HG02763 (cell line): ENCODE data around the gene NECTIN4.
A peak's percentile ranks its signal among the peaks of the same experiment; 100 is the strongest.

ENCODE experiments used
- ATAC-seq: cut with Tn5 transposase; IDR thresholded peaks from one replicate; pipeline ENCODE4 v1.9.1; 2021; ENCODE audit warnings: mild to moderate bottlenecking, moderate library complexity; ENCODE audit not compliant: unreplicated experiment

NECTIN4 gene

DNA sequence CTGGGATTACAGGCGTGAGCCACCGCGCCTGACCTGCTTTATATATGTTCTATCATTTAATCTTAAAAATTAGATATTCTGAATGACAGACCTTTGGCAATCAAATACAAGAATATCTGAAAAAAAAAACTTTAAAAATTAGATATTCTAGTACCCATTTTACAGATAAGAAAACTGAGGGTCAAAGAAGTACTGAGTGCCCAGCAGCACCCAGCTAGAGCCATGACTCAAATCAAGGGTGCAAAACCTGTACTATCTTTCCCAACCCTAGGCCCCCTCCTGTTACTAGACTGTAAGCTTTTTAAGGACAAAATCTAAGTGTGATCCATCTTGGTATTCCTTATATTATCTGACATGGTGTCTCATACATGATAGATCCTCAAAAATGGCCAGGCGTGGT lies 27.9 kb downstream of the NECTIN4 start:
- no peak for ATAC-seq

DNA sequence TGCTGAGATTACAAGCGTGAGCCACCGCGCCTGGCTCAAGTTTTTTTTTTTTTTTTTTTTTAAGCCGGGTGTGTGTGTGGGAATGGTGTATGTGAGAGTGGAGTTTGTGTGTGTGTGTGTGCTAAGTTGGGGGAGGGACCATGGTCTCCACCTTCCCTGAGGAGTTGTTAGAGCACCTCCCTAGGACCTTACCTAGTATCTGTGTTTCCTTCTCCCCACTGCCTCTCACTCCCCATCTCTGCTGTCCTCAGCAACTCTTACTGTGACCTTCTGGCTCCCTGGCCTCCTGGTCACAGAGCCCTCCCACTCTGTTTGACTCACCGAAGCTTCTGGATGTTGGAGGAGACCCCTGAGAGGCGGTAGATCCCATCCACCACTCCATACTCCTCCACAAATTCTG lies 30.1 kb downstream of the NECTIN4 start:
- ATAC-seq = no peak

DNA sequence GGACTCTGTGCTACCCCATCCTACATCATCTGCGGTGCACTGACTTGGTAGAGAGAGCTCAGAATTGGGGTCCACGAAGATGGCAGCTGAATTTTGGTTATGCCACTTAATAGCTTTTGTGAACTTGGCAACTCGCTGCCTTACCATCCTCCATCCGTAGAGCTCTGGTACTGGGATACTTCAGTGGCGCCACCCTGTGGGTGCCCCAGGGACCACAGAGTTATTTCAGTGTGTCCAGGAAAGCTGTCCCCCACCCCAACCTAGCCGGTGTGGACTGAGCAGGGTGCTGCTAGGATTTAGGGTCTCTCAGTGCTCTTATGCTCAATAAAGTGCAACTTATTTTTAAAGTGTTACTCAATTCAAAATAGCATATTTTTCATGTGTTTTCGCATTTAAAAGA lies 34.6 kb downstream of the NECTIN4 start:
- no peak for ATAC-seq

DNA sequence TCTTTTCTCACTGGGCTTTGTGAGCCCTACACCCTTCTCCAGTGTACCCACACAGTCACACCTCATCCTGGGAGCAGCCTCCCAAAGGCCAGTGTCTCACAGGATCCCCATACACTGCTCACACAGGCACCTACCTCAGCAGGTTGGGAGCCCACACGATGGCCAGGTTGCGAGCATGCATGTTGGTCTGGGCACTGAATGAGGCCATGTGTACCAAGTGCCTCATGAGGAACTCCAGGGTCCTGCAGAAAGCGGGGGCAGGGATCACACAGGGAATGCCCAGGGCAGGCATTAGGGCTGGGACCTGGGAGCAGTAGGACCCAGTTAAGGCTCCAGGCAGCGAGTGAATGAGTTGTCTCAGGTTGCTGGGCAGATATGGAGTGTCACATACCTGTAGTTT lies 35.1 kb downstream of the NECTIN4 start:
- no peak for ATAC-seq

DNA sequence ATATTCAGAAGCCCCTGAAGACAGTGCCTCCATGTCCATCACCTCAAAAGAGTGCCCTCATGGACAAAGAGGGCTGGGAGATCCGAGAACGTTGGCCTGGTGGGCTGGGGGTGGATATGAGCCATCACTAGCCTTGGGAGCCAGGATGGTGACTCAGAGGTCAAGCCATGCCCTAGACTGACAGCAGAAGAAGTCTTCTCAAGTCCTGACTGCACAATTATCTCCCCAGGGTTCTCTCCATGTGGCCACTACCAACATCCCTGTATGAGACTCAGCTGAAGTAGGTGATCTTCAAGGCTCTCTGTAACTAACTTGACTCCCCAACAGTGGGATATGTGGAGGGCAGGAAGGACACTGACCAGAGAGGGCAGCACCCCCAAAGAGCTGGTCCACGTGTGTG lies 36.5 kb downstream of the NECTIN4 start:
- no peak for ATAC-seq

DNA sequence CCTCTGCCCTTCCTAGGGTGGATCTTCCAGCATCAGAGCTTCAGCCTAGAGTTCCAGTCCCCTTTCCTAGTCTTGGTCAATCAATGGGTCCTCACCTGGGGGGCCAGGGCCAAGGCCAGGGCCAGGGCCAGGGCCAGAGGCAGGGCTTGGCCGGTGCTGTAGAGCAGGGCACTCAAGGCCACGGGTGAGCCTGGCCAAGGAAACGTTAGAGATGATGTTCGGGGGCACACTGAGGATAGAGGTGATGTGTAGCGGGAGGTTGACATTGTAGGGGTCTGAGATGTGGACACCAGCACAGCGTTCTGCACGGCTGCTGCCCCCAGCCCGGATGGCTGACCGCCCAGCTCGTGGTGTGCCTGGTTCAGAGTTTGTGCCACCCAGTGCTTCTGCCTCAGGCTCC lies 38.1 kb downstream of the NECTIN4 start:
- no peak for ATAC-seq

DNA sequence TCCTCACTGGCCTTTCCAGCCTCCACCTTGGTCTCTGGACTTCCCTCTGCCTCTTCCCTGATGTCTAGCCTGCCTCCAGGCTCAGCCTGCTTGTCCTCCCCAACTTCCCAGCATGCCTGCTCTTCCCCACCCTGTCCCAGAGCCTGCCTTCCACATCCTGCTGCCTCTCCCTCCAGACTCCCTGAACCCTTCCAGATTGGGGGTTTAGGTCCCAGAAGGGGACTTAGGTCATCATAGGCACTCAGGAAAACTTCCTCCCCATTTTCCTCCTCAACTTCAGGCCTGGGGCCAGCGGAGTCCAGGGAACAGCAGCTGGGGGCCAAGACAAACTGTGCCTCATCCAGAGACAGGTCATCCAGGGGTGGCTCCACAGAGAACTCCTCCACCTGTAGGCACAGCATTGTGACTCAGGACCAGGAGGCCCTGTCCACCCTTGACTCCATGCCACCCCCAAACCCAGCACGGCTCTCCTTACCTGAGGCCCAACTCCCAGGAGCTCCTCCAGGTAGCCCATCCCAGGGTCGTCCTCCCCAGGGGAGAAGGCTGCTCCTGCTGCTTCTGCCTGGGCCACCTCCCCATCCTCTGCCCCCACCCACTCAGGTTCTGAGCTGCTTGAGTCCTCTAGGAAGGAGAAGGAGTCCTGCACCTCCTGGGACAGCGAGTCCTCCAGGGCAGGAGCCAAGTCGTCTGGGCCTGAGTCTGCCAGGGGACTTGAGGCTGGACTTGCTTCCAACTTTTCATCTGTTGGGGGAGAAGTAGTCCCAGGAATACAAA lies 40.2 kb downstream of the NECTIN4 start:
- no peak for ATAC-seq

DNA sequence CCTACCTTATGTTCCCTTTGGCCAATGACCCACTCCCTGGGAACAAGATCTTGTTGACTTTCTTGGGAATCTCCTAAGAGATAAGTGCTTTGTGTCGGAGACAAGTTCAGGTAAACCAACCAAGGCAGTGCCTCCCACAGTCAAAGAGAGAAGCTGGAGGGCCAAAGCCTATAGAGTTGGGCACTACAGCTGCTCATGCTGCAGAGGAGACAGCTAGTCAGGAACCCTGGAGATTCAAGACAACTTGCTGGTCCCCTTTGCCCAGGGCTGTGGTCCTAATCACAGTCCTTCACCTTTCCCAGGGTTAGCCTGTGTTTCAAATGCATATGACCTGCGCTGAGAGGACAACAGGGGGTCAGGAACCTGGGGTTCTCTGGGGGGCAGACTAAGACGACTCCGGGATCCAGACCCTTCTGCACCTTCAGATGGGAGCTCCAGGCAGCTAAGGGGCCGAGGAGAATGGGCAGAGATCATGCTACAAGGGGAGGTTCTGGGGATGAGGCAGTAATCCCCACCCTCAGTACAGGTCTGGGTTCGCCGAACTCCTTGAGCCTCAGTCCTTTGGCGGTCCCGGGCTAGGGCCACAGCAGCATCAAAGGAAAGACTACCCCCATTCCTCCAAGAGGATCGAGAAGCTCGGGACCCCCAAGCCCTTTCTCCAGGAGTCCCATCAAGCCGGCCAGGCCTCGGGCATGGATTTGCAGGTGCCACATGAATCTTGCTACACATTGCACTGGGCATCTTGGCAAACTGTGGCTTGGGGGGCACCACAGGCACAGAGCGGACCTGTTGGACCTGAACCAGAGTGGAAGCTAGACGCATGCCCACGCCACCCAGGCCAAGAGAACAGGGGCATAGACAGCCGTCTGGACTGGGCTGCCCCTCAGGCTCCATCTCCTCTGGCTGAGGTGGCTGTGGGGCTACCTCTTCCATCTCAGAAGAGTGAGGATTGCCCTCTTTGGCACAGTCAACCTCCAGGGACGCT lies 41.6 kb downstream of the NECTIN4 start:
- no peak for ATAC-seq

DNA sequence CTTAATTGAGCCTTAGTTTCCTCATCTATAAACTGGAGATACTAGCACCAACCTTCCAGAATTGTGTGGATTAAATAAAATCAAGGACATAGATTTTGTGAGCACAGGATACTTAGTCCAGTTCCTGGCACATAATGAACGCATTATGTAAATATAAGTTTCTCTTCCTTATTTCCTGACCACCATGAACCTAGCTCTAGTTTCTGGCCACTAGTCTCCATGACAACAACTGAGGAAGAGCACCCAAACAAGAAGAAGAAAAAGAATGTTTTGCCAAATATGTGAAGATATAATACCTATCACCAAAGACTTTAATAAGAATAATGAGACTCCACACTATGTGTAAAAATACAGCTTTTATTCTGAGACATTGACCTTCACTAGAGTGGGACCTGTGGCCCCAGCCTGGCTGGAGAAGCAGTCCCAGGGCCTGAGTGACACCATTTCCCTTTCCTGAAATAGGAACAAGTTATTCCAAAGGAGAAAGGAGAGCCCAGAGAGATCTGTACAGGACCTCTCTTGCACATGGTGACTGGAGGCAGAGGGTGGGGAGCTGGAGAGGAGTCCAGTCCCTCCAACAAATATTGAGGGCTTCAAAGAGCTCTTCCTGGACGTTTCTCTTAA lies 42.6 kb downstream of the NECTIN4 start:
- ATAC-seq = peak; percentile 37

DNA sequence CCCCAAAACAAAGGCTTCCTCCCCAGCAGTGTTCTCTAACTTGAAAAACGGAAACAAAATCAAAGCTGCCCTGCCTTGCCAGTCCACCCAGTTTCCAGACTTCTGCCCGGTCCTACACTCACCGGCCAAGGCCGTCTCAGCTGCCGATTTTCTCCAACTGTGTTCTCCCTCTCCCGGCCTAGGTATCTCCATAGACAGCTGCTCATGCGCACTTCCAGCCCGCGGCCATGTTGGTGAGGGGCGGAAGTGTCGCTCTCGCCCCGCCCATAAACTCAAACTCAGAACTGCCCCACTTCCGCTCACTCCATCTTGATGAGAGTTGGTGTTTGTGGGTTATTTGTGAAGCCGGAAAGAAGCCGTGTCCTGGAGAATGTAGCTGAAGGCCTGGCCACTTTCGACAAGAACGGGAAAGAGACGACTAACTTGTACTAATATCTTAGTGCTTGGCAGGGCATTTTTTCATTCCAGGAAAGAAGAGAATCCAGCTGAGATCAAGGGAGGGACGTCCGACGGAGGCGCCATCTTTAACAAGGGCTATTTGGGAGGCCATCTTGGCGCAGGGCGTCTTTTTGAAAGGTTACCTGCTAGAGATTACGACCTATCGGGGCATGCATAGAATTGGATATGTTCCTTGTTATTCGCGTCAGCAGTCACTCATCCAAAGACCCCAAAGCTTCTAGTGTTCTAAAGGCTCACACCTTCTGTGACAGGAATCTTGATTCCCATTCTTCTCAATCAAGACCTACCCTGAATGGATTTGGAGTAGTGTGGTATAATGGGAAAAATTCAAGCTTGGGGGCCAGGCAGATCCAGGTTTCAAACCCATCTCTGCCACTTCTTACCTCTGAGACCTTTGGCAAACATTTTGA lies 43.4 kb downstream of the NECTIN4 start, which contains the start of gene USF1:
Gene USF1 (minus strand): TSS at position 242 of the 869 bp plus-strand sequence. CDS start 2,702 bp downstream, outside the sequence.
- ATAC-seq = peak; percentile 61

DNA sequence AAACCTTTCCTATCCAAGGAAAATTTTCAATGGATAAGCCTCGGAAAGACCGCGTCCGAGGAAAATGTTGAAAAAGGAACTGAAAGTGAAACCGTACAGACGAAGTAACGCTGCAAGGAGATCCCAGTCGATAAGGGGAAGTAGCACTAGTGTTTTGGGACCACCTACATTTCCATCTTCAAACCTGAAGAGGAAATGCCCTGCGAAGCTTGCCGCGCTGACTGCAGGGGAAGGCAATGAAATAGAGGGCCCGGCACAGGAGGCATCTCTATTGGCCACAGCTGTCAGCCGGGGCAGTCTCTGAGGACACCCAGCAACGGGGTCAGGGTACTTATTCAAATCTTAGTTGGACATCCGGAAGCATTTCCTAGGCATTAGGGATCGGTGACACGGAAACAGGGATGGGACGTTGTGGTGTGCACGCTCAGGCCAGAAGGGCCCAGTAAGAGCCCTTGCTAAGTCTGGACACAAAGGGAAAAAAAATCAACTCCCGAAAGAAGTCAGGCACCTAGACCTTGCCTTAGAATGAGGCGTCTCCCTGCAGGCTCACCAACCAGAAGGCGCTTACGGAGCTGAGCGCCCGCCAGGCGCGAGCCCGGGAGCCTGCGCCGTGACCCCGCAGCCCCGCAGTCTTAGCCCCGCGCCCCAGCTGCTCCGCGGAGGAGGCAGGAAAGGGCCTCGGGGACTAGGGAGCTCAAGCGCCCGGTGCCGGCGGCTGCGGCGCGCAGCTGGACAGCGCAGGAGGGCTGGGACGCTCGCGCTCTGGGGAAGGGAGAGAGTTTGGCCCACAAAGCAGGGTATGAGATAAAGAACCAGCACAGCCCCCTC lies 44.2 kb downstream of the NECTIN4 start:
- ATAC-seq = peak; percentile 29

DNA sequence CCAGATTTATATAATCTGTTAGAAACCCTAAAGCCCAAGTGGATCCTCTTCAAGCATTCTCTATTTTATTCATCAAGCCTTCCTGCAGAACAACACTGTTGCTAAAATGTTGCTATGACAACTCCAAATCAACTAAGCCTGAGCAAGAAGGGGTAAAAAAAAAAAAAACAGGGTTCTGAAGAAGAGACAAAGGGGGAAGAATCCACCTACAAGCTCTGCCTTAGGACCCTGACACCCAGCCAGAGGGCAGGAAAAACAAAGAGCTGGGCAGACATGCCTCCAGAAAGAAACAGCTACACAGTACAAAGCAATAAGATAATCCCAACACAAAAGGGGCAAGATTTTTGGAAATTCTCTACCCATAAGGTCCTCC lies 44.8 kb downstream of the NECTIN4 start:
- no peak for ATAC-seq

DNA sequence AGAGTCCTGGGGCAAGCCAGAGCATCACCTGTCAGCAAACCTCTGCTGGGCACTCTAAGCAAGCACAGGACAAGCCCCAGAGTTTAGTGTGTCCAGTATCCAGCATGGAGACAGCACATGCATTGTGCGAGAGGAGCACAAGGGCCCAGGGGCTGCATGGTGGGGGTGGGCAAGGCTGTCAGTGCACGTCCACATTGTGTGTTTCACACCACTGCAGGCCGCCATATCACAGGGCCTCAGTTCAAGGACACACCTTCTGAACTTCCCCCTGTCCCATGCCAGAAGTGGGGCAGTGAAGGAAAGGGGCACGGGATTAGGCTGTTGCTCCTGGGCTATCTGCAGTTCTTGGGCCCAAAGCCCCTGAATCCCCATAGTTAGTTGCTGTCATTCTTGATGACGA lies 49.8 kb downstream of the NECTIN4 start:
- ATAC-seq = no peak

DNA sequence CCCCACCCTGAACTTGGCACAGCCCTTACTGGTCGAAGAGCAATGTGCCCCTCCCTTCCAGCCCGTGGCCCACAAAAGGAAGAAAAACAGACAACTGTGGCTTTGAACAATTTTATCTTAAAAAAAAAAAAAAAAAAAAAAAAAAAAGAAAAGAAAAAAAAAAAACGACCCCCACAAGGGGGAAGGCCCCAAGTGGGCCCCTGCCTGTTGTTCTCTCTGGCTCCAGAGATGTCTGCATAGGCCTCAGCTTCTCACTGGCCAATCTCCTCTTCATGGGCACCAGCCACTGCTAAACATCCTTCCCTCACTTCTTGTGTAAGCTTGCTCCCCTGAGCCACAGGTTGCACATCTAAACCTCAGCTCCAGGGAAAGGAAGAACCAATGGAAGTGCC lies 50.2 kb downstream of the NECTIN4 start:
- ATAC-seq = no peak

DNA sequence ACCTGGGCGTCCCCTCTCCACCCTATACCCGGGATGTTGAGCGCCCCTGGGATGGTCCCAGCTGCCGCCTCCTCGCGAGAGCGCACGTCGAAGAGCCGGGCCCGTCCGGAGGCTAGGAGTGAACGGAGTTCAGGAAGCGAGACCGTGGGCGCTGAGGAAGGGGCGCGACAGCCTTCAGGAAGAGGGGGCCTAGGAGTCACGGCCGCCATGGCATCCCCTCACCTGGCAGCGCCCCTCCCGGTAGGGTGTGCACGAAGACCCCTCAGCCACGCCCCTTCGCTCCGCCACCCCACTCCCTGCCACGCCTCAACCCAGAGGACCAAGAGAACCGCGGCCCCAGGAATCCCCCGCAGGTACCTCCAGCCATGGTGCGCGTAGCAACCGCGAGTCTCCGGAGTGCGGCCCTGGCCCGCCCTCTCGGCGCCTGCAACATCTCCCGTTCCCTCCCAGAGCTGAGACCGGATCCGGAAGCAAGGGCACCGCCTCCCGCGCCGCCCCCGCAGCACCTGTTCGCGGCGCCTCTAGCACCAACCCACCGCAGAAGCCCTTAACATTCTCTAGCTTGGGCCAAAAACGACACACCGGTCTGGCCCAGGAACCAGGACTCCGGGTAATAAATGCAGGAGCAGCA lies 50.7 kb downstream of the NECTIN4 start, which contains the start of gene TSTD1:
Gene TSTD1 (minus strand): TSS at position 442 of the 631 bp plus-strand sequence. CDS start 75 bp downstream, at position 367.
- peak; percentile 76 for ATAC-seq

DNA sequence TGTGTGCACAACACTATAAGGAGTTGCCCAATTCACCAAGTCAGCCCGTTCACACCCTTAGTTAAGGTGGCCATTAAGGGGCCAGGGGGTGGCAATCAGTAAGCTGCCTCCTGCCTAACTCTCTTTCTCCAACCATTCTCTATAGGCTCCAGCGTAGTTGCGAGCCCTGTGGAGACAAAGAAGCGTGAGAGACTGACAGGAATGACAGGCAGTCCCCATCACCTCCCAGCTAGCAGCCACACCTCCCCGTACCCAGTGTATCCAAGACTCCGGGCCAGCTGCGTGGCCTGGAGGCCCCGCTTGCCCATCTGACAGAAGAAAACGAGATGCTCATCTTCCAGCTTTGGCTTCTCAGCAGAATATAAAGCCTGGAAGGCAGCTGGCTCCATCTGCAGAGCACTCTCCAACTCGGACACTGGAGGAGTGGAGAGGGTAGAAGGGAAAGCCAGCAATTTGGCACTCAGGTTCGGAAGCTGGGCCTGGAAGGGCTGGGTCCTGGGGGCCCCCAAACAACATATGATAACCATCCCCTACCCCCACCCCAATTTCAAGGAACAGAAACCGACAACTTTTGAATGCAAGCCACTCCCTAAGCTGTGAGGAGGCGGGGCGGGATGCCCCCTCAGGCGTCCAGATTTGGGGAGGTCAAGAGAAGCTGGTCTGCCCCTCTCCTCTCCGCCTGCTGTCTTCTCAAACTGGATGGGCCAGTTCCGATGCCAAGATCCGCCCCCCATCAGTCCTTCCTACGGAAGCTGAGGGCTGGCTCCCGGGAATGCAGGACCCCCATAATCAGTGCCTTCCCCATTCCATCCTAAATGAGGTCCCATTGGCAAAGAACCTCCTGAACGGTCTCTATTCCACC lies 51.5 kb downstream of the NECTIN4 start:
- no peak for ATAC-seq

DNA sequence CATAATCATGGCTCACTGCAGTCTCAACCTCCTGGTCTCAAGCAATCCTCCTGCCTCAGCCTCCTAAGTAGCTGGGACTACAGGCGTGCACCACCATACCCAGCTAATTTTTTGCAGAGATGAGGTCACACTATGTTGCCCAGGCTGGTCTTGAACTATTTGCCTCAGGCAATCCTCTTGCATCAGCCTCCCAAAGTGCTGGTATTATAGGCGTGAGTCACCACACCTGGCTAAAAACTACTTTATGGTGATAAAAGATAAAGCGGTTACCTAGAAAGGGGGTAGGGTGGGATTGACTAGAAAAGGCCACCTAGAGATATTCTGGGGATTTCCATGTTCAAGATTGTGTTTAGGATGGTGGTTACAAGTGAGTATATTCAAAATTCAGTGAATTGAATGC lies 55.6 kb downstream of the NECTIN4 start:
- no peak for ATAC-seq

DNA sequence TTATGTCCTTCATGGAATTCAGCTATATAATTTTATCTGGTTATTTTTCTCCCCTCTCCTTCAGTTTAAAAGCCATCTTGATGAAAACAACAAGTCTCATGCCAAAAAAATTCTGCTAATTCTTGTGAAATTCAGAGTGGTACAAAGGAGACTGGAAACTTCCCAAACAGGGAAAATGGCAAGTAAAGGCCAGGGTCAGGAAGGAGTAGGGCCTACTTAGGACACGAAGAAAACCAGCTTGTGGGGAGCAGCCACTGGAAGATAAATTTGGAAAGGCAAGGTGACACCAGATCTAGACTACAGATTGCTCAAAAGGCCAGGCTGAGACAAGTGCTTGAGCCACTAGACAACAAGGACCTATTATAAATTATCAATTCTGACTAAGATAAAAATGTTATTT lies 56.9 kb downstream of the NECTIN4 start:
- ATAC-seq = no peak
